Measurements from ENCODE around the gene OBSL1. TPM values are rescaled to one million over a fixed set of nuclear protein-coding genes. Genes with fewer than 3 reads are reported as not detected.

Gene OBSL1
- total and polyA plus RNA-seq, 2 donors (not counting 3 experiments of a cell fraction or from before 2014, with no cell fraction given): 16.7 to 20.7 TPM

DNA sequence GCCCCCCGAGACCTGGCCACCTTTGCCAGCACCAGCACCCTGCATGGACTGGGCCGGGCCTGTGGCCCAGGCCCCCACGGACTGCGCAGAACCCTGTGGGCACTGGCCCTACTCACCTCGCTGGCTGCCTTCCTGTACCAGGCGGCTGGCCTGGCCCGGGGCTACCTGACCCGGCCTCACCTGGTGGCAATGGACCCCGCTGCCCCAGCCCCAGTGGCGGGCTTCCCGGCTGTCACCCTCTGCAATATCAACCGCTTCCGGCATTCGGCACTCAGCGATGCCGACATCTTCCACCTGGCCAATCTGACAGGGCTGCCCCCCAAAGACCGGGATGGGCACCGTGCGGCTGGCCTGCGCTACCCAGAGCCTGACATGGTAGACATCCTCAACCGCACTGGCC lies 56.5 kb downstream of the OBSL1 start:
- Histone ChIP-seq H3K27ac (ENCODE audit: insufficient read depth, low read depth, low read length) (no peak overlapping the region), H3K9me1 (replicated peaks; ENCODE audit: control insufficient read depth, extremely low read depth, insufficient read depth, low read length) (no peaks in the 10 kb centered on the region), H3K4me2 (ENCODE audit: insufficient read depth, low read length) (no peak overlapping the region), H3K79me2 (ENCODE audit: control insufficient read depth, insufficient read depth, low read length) (no peaks in the 10 kb centered on the region), H3K4me3 (replicated peaks in 1 of 3; ENCODE audit: insufficient read depth in 1 of 3, low read depth in 1 of 3, low read length in 3 of 3) (no peak overlapping the region), H4K20me1 (replicated peaks; ENCODE audit: control insufficient read depth, extremely low read depth, insufficient read depth, low read length) (no peaks in the 10 kb centered on the region), H3K4me1 (ENCODE audit: control insufficient read depth, extremely low read depth, insufficient read depth, low read length) (no peaks in the 10 kb centered on the region), H3K9me3 (replicated peaks; ENCODE audit: control insufficient read depth, insufficient read depth, low read length) (no peaks in the 10 kb centered on the region), H3K36me3 (ENCODE audit: control insufficient read depth in 2 of 2, extremely low read depth in 1 of 2, insufficient read depth in 2 of 2, low read length in 2 of 2) (no peaks in the 10 kb centered on the region), H3K9ac (replicated peaks; ENCODE audit: extremely low read depth, insufficient read depth, low read length) (no peak overlapping the region), H3K27me3 (ENCODE audit: control insufficient read depth in 2 of 2, insufficient read depth in 2 of 2, low read length in 2 of 2) (peaks cover 63 to 67% of the 10 kb centered on the region in 2 experiments), H2AFZ (ENCODE audit: low read depth, low read length) (no peak overlapping the region)
- TF ChIP-seq MYC (IDR thresholded peaks at IDR 0.05; ENCODE audit: low read depth, low read length) (no peak), POLR2A (IDR thresholded peaks at IDR 0.05; ENCODE audit: low read depth, low read length) (no peak), FOS (IDR thresholded peaks at IDR 0.05; ENCODE audit: borderline replicate concordance, insufficient read depth, low read length) (no peak), JUN (IDR thresholded peaks at IDR 0.05; ENCODE audit: borderline replicate concordance, insufficient read depth, insufficient read length, low read depth) (no peak), GATA2 (IDR thresholded peaks at IDR 0.05; ENCODE audit: insufficient read depth, insufficient read length, low read depth, low read length) (no peak), EZH2 (IDR thresholded peaks at IDR 0.05; ENCODE audit: borderline replicate concordance, low read depth, low read length, severe bottlenecking) (no peak), POLR2AphosphoS5 (IDR thresholded peaks at IDR 0.05; ENCODE audit: insufficient read depth, low read depth, low read length) (no peak)
- TF ChIP-seq, protein P1, sequence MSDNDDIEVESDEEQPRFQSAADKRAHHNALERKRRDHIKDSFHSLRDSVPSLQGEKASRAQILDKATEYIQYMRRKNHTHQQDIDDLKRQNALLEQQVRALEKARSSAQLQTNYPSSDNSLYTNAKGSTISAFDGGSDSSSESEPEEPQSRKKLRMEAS (IDR thresholded peaks at IDR 0.05; ENCODE audit: insufficient read depth, insufficient read length): no peak
- TF ChIP-seq, protein P2, sequence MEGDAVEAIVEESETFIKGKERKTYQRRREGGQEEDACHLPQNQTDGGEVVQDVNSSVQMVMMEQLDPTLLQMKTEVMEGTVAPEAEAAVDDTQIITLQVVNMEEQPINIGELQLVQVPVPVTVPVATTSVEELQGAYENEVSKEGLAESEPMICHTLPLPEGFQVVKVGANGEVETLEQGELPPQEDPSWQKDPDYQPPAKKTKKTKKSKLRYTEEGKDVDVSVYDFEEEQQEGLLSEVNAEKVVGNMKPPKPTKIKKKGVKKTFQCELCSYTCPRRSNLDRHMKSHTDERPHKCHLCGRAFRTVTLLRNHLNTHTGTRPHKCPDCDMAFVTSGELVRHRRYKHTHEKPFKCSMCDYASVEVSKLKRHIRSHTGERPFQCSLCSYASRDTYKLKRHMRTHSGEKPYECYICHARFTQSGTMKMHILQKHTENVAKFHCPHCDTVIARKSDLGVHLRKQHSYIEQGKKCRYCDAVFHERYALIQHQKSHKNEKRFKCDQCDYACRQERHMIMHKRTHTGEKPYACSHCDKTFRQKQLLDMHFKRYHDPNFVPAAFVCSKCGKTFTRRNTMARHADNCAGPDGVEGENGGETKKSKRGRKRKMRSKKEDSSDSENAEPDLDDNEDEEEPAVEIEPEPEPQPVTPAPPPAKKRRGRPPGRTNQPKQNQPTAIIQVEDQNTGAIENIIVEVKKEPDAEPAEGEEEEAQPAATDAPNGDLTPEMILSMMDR (IDR thresholded peaks at IDR 0.05; ENCODE audit: extremely low read depth in 1 of 2, insufficient read depth in 1 of 2, low read depth in 1 of 2, low read length in 2 of 2): no peak
- DNase-seq (ENCODE audit: low read depth, low spot score) (no peak), FAIRE-seq (no peak)
- POLR2A ChIA-PET: no interaction called here
- CTCF ChIA-PET: interaction anchor here (1.9 to 6.6 kb wide), 2 partner anchors 15 to 19 kb away, joined by 8 to 39 read pairs; a partner anchor contains a TSS
- dilution Hi-C loops (cut with MboI; ENCODE audit: extremely low pct_ligation_motif_present, low sequenced_read_pairs) (no loop called here), intact Hi-C loops (cut with micrococcal nuclease) (no loop called here)
- BruUV-seq (replicated peaks): no TSS peak

All from endothelial cell of umbilical vein (primary cell).